ENCODE data around the gene TTC28.

Gene TTC28

GRCh38 chr22:28428271-28428670 is 251.4 kb downstream of the TTC28 start:
- POLR2A ChIA-PET: interaction anchor here (0.6 kb wide), 1 partner anchor 29 kb away, joined by 3 read pairs; no protein-coding TSS in a partner anchor
- Histone ChIP-seq H3K9me3 (ENCODE audit: control insufficient read depth, insufficient read depth, low read depth, low read length) (no peaks in the 10 kb centered on the region), H3K4me1 (ENCODE audit: control insufficient read depth, insufficient read depth, low read length) (peaks cover 15% of the 10 kb centered on the region), H3K4me3 (ENCODE audit: low read depth, low read length) (no peak overlapping the region), H3K27ac (ENCODE audit: extremely low read depth, low read depth, low read length) (no peak overlapping the region), H3K36me3 (ENCODE audit: control insufficient read depth in 2 of 2, insufficient read depth in 1 of 2, low read length in 2 of 2) (no peaks in the 10 kb centered on the region)
- TF ChIP-seq ZNF623 (tag by site-specific recombination; IDR thresholded peaks at IDR 0.05) (no peak), ZNF549 (tag by site-specific recombination; IDR thresholded peaks at IDR 0.05) (no peak), PRDM10 (tag by site-specific recombination; IDR thresholded peaks at IDR 0.05) (no peak), ZBTB8A (tag by site-specific recombination; IDR thresholded peaks at IDR 0.05) (no peak), SP2 (tag by site-specific recombination; IDR thresholded peaks at IDR 0.05) (no peak), FEZF1 (tag by site-specific recombination; IDR thresholded peaks at IDR 0.05) (no peak), ZNF843 (tag by site-specific recombination; IDR thresholded peaks at IDR 0.05) (no peak), ZNF23 (tag by site-specific recombination; IDR thresholded peaks at IDR 0.05; ENCODE audit: borderline replicate concordance) (no peak), ZNF610 (tag by site-specific recombination; IDR thresholded peaks at IDR 0.05; ENCODE audit: borderline replicate concordance) (no peak), TSHZ1 (tag by site-specific recombination; IDR thresholded peaks at IDR 0.05; ENCODE audit: borderline replicate concordance) (no peak), ZNF169 (tag by site-specific recombination; IDR thresholded peaks at IDR 0.05) (no peak), ZNF114 (tag by site-specific recombination; IDR thresholded peaks at IDR 0.05) (no peak), ZNF639 (tag by site-specific recombination; IDR thresholded peaks at IDR 0.05) (no peak), ZNF280D (tag by site-specific recombination; IDR thresholded peaks at IDR 0.05) (no peak)
- CTCF ChIA-PET: interaction anchor here (0.7 kb wide), 1 partner anchor 81 kb away, joined by 3 read pairs; no protein-coding TSS in a partner anchor

Measured in HEK293 (cell line).